IMR-90 (cell line): ENCODE results near the gene C5AR2. TPM values are rescaled to one million over a fixed set of nuclear protein-coding genes. Genes with fewer than 3 reads are reported as not detected.
"Not testable (repeated sequence)": the region's sequence is repeated elsewhere in the genome, so short reads cannot be mapped to it uniquely, and the experiment has no call there.

Experiments used
- ATAC-seq: fragments of 200-7000 bp; cut with Tn5 transposase; 2 replicates; pipeline ENCODE4 v1.9.1; 2020; ENCODE audit warnings: low read depth, mild to moderate bottlenecking, moderate library complexity
- BruUV-seq: library from RNA; stranded (reverse); fragments of 400-500 nt; replicated peaks from 2 replicates; lab custom pipeline; 2021; lab: Mats Ljungman, UMichigan
- CTCF ChIA-PET: fragments of 300-600 bp; formaldehyde crosslinking; extraction: SDS; loops from one replicate; lab custom pipeline; 2021; ENCODE audit warnings: antibody characterized with exemption; lab: Yijun Ruan, JAX
- POLR2A ChIA-PET: fragments of 300-600 bp; sonication (Branson Sonifier 250); formaldehyde crosslinking; loops from one replicate; lab custom pipeline; 2022; ENCODE audit warnings: antibody characterized with exemption; ENCODE audit not compliant: unreplicated experiment; lab: Charles Lee
- DNase-seq: peaks from one replicate; pipeline ENCODE4 v3.0.0; 2013
- H2AFZ ChIP-seq: replicated peaks from 2 replicates; pipeline ENCODE3; 2013; ENCODE audit warnings: low read length, mild to moderate bottlenecking; ENCODE audit not compliant: poor library complexity
- H2AK5ac ChIP-seq: 2 replicates; pipeline ENCODE4 v1.6.1; 2013; ENCODE audit warnings: low read depth, low read length, inconsistent platforms
- H2AK9ac ChIP-seq: replicated peaks from 2 replicates; pipeline ENCODE3; 2013; ENCODE audit warnings: mild to moderate bottlenecking, low read depth, low read length, moderate library complexity; ENCODE audit not compliant: poor library complexity
- H2BK120ac ChIP-seq: 2 replicates; pipeline ENCODE4 v1.6.1; 2013; ENCODE audit warnings: low read depth, low read length, inconsistent platforms
- H2BK15ac ChIP-seq: 3 replicates; pipeline ENCODE4 v1.6.1; 2013; ENCODE audit warnings: low read depth, low read length, inconsistent platforms
- H2BK20ac ChIP-seq: 2 replicates; pipeline ENCODE4 v1.6.1; 2013; ENCODE audit warnings: low read depth, mild to moderate bottlenecking, inconsistent platforms, low read length, moderate library complexity
- H2BK5ac ChIP-seq: 2 replicates; pipeline ENCODE4 v1.6.1; 2013; ENCODE audit warnings: mild to moderate bottlenecking, low read depth, low read length, inconsistent platforms; ENCODE audit not compliant: poor library complexity, severe bottlenecking
- H3K14ac ChIP-seq: replicated peaks from 2 replicates; pipeline ENCODE4 v1.6.1; 2013; ENCODE audit warnings: low read depth, low read length, inconsistent platforms
- H3K18ac ChIP-seq: 2 replicates; pipeline ENCODE4 v1.6.1; 2013; ENCODE audit warnings: low read depth, low read length, control low read depth
- H3K23ac ChIP-seq: 2 replicates; pipeline ENCODE4 v1.6.1; 2013; ENCODE audit warnings: low read depth, low read length, inconsistent platforms
- H3K27ac ChIP-seq: 2 replicates; pipeline ENCODE4 v1.5.1; 2013; ENCODE audit warnings: mild to moderate bottlenecking, control low read depth, low read length; ENCODE audit not compliant: insufficient read depth
- H3K27me3 ChIP-seq: 2 replicates; pipeline ENCODE4 v1.6.1; 2013; ENCODE audit warnings: low read length; ENCODE audit not compliant: control insufficient read depth, insufficient read depth
- H3K36me3 ChIP-seq: 2 replicates; pipeline ENCODE4 v1.6.1; 2013; ENCODE audit warnings: low read length, mixed read lengths; ENCODE audit not compliant: control insufficient read depth, insufficient read depth
- H3K4ac ChIP-seq: 2 replicates; pipeline ENCODE4 v1.6.1; 2013; ENCODE audit warnings: low read depth, low read length, inconsistent platforms
- H3K4me1 ChIP-seq: 2 replicates; pipeline ENCODE4 v1.6.1; 2013; ENCODE audit warnings: low read length, mixed read lengths; ENCODE audit not compliant: control insufficient read depth, insufficient read depth
- H3K4me2 ChIP-seq: 2 replicates; pipeline ENCODE4 v1.6.1; 2013; ENCODE audit warnings: low read depth, mild to moderate bottlenecking, control low read depth, low read length, moderate library complexity
- H3K4me3 ChIP-seq: 2 replicates; pipeline ENCODE4 v1.5.1; 2013; ENCODE audit warnings: low read depth, mild to moderate bottlenecking, control low read depth, low read length, moderate library complexity; ENCODE audit not compliant: insufficient read depth
- H3K56ac ChIP-seq: 2 replicates; pipeline ENCODE4 v1.6.1; 2013; ENCODE audit warnings: low read length, inconsistent platforms; ENCODE audit not compliant: insufficient read depth; ENCODE audit errors: extremely low read depth
- H3K79me1 ChIP-seq, 2 experiments: 2 replicates each; pipeline ENCODE4 v1.6.1; 2013; ENCODE audit warnings: low read length in 2 of 2, inconsistent platforms in 1 of 2, low read depth in 1 of 2
- H3K9ac ChIP-seq: 2 replicates; pipeline ENCODE4 v1.6.1; 2013; ENCODE audit warnings: low read depth, low read length, control low read depth
- H3K9me1 ChIP-seq: 2 replicates; pipeline ENCODE4 v1.6.1; 2013; ENCODE audit warnings: low read length, inconsistent platforms; ENCODE audit not compliant: insufficient read depth
- H3K9me3 ChIP-seq: 2 replicates; pipeline ENCODE4 v1.6.1; 2013; ENCODE audit warnings: low read length; ENCODE audit not compliant: control insufficient read depth, insufficient read depth
- H4K20me1 ChIP-seq: 2 replicates; pipeline ENCODE4 v1.6.1; 2013; ENCODE audit warnings: low read length, inconsistent platforms; ENCODE audit not compliant: insufficient read depth
- H4K5ac ChIP-seq: 2 replicates; pipeline ENCODE4 v1.6.1; 2013; ENCODE audit warnings: mild to moderate bottlenecking, low read depth, low read length, control low read depth
- H4K8ac ChIP-seq, 2 experiments: 2 replicates each; pipeline ENCODE4 v1.6.1; 2013; ENCODE audit warnings: low read depth in 2 of 2, low read length in 2 of 2, control low read depth in 1 of 2, inconsistent platforms in 1 of 2
- H4K91ac ChIP-seq: 2 replicates; pipeline ENCODE4 v1.6.1; 2013; ENCODE audit warnings: low read depth, low read length, inconsistent platforms; ENCODE audit not compliant: insufficient read depth
- WGBS, 2 experiments: methylation state at CpG; one replicate each; pipeline versions ENCODE4 v1.1.5 to v1.1.7; 2013; ENCODE audit warnings: missing lambda C conversion rate in 2 of 2; ENCODE audit not compliant: insufficient read length in 1 of 2; ENCODE audit errors: extremely low coverage in 2 of 2; 5-methylcytosine and 5-hydroxymethylcytosine counted together
- dilution Hi-C: fragments of 300-500 bp; cut with HindIII; formaldehyde crosslinking; loops from one replicate; pipeline ENCODE4 v1.14.3; 2018; ENCODE audit warnings: low sequenced_read_pairs; ENCODE audit not compliant: unreplicated experiment
- in situ Hi-C: fragments of 300-500 bp; cut with MboI; formaldehyde crosslinking; loops from 3 replicates; pipeline ENCODE4 v1.14.3; 2019; ENCODE audit warnings: low sequenced_read_pairs, inconsistent platforms, mixed read lengths
- intact Hi-C: fragments of 100-400 bp; cut with micrococcal nuclease; formaldehyde crosslinking; loops from 2 replicates; pipeline ENCODE4 v1.10.0; 2022
- polyA plus RNA-seq, 3 experiments: library from polyadenylated mRNA; depleted of rRNA; stranded (reverse); fragments of >200 nt; gene quantifications; 2 replicates each; pipeline ENCODE4 v1.2.3, GENCODE V29; 2012; ENCODE audit warnings: low replicate concordance in 1 of 3
- total RNA-seq: library from RNA; depleted of rRNA; stranded (reverse); fragments of >200 nt; gene quantifications from 2 replicates; pipeline ENCODE4 v1.2.3, GENCODE V29; 2012

Gene C5AR2
- total and polyA plus RNA-seq, 2 of the 4 experiments (the other 2 are of a cell fraction): not detected

- H2AK5ac ChIP-seq, H3K9me3 ChIP-seq, H3K18ac ChIP-seq, H3K79me1 ChIP-seq, BruUV-seq, H4K20me1 ChIP-seq, dilution Hi-C loops, H3K9ac ChIP-seq, H3K4me1 ChIP-seq, H2BK15ac ChIP-seq, intact Hi-C loops, H3K27me3 ChIP-seq, H3K36me3 ChIP-seq, H3K9me1 ChIP-seq, H3K27ac ChIP-seq, H2BK20ac ChIP-seq, H2BK5ac ChIP-seq, H2AFZ ChIP-seq, H3K4ac ChIP-seq, H4K8ac ChIP-seq, H3K14ac ChIP-seq, H4K5ac ChIP-seq, H2AK9ac ChIP-seq, H3K23ac ChIP-seq, H4K91ac ChIP-seq, CTCF ChIA-PET, H3K56ac ChIP-seq, DNase-seq, H2BK120ac ChIP-seq, POLR2A ChIA-PET, H3K4me2 ChIP-seq, H3K4me3 ChIP-seq, ATAC-seq: not testable (repeated sequence)
- in situ Hi-C loops: loop anchor here (5.0 kb wide), 1 partner anchor 90 kb away; no protein-coding TSS in a partner anchor
- no CpG with 5 or more reads among the region's 3 CpGs for WGBS, 2 experiments
Observed at GRCh38 chr19:47387623-47388022, 55.6 kb downstream of the C5AR2 start.

- ATAC-seq, intact Hi-C loops: not testable (repeated sequence)
Observed at GRCh38 chr19:47388721-47389120, 56.7 kb downstream of the C5AR2 start.

More at GRCh38 chr19:47388721-47389120, 56.7 kb downstream of the C5AR2 start:
- H2AFZ ChIP-seq, H3K4me2 ChIP-seq, H4K8ac ChIP-seq, H4K91ac ChIP-seq, DNase-seq, H2BK5ac ChIP-seq, H2BK15ac ChIP-seq, H2AK5ac ChIP-seq, H2BK20ac ChIP-seq, H3K79me1 ChIP-seq, CTCF ChIA-PET, H3K4me1 ChIP-seq, H3K14ac ChIP-seq, H3K9me1 ChIP-seq, H4K5ac ChIP-seq, H3K9me3 ChIP-seq, H3K23ac ChIP-seq, H3K27ac ChIP-seq, H3K56ac ChIP-seq, dilution Hi-C loops, H4K20me1 ChIP-seq, H3K36me3 ChIP-seq, BruUV-seq, H3K9ac ChIP-seq, H3K27me3 ChIP-seq, H3K18ac ChIP-seq, POLR2A ChIA-PET, H3K4me3 ChIP-seq, H2AK9ac ChIP-seq, H3K4ac ChIP-seq, H2BK120ac ChIP-seq: not testable (repeated sequence)
- in situ Hi-C loops: loop anchor here (5.0 kb wide), 1 partner anchor 91 kb away; no protein-coding TSS in a partner anchor
- WGBS, 2 experiments: 60% methylated on average over 1 of the region's 5 CpGs; no CpG with 5 or more reads in 1 of the 2 experiments
